ENCODE measurements around the gene VPS9D1. TPM values are rescaled to one million over a fixed set of nuclear protein-coding genes. Genes with fewer than 3 reads are reported as not detected.

Gene VPS9D1
- total and polyA plus RNA-seq, 2 experiments from 2014 or later = 2.1 to 2.2 TPM

GRCh38 chr16:89704281-89704680 is 16.4 kb downstream of the VPS9D1 start:
- H3K4me2 ChIP-seq = no peak overlapping the region
- peaks cover 17% of the 10 kb centered on the region; the same call in 1 of the 2 replicates for H3F3A ChIP-seq (replicated peaks; ENCODE audit: low read depth)
- H3K27me3 ChIP-seq (ENCODE audit: insufficient read depth) = peaks cover 23% of the 10 kb centered on the region; the same call in 1 of the 2 replicates
- no peaks in the 10 kb centered on the region for H3K36me3 ChIP-seq (ENCODE audit: insufficient read depth)
- Mint-ChIP-seq H3K36me3 (ENCODE audit: low read depth) (peaks cover under 1% of the 10 kb centered on the region), H3K27ac (no peak overlapping the region), H3K4me3 (no peak overlapping the region; the same call in 2 of the 3 replicates), H3K4me1 (peaks cover 10% of the 10 kb centered on the region), H3K9me3 (no peaks in the 10 kb centered on the region), H3K27me3 (ENCODE audit: insufficient read depth, low read depth, poor library complexity) (peaks cover 24% of the 10 kb centered on the region)
- H3K4me1 ChIP-seq (ENCODE audit: insufficient read depth) = peaks cover 14% of the 10 kb centered on the region
- no peaks in the 10 kb centered on the region for H3K79me2 ChIP-seq (replicated peaks; ENCODE audit: insufficient read depth)
- ATAC-seq = no peak
- no peaks in the 10 kb centered on the region for H3K9me2 ChIP-seq (ENCODE audit: insufficient read depth)
- TF ChIP-seq EZH2phosphoT487 (IDR thresholded peaks at IDR 0.05; ENCODE audit: unreplicated experiment) (no peak), REST (IDR thresholded peaks at IDR 0.05; ENCODE audit: unreplicated experiment) (no peak), ZNF462 (CRISPR knock-in tag; IDR thresholded peaks at IDR 0.05) (no peak), STAT1 (IDR thresholded peaks at IDR 0.05; ENCODE audit: unreplicated experiment) (no peak), JUNB (IDR thresholded peaks at IDR 0.05; ENCODE audit: unreplicated experiment) (no peak), EZH2 (IDR thresholded peaks at IDR 0.05; ENCODE audit: low read depth, unreplicated experiment) (no peak), ZNF114 (CRISPR knock-in tag; IDR thresholded peaks at IDR 0.05) (no peak), NANOG (IDR thresholded peaks at IDR 0.05; ENCODE audit: borderline replicate concordance) (no peak), ZNF331 (CRISPR knock-in tag; IDR thresholded peaks at IDR 0.05; ENCODE audit: low read depth) (no peak), CREB1 (CRISPR knock-in tag; IDR thresholded peaks at IDR 0.05; ENCODE audit: low read depth) (no peak), POLR2AphosphoS5 (IDR thresholded peaks at IDR 0.05; ENCODE audit: low read depth) (no peak), CTCF (conservative IDR thresholded peaks at IDR 0.05; ENCODE audit: low read depth in 2 of 2) (no peak), ETS1 (IDR thresholded peaks at IDR 0.05) (no peak)
- no peak overlapping the region for H3K4me3 ChIP-seq
- peaks cover 2% of the 10 kb centered on the region for H4K20me1 ChIP-seq (replicated peaks; ENCODE audit: insufficient read depth)
- H3K27ac ChIP-seq (ENCODE audit: low read depth) = no peak overlapping the region
- no peak for DNase-seq (ENCODE audit: low spot score)
- H2AFZ ChIP-seq = no peak overlapping the region

Data from GM23338 (cell line).